Activated B cell treated with CpG ODN at 0.5 μM for 24 hours (primary cell): ENCODE measurements around the gene TMEM165. TPM values are rescaled to one million over a fixed set of nuclear protein-coding genes. Genes with fewer than 3 reads are reported as not detected.

Experiments
- ATAC-seq: fragments of 200-7000 bp; cut with Tn5 transposase; one replicate; pipeline ENCODE4 v1.10.0; 2021; ENCODE audit warnings: low read depth, mild to moderate bottlenecking, moderate library complexity
- CTCF ChIA-PET: fragments of 350-600 bp; sonication (Branson Sonifier 250); formaldehyde crosslinking; loops from one replicate; lab custom pipeline; 2021; ENCODE audit warnings: antibody characterized with exemption; lab: Charles Lee
- POLR2A ChIA-PET: fragments of 350-600 bp; sonication (Branson Sonifier 250); formaldehyde crosslinking; loops from one replicate; lab custom pipeline; 2021; ENCODE audit warnings: antibody characterized with exemption; lab: Charles Lee
- DNase-seq: peaks from one replicate; pipeline ENCODE4 v3.0.0; 2022
- H3K27ac Mint-ChIP-seq: one replicate; pipeline ENCODE4 v1.8.0; 2020; ENCODE audit warnings: mixed read lengths
- H3K27me3 Mint-ChIP-seq: one replicate; pipeline ENCODE4 v1.8.0; 2021; ENCODE audit warnings: mixed read lengths
- H3K36me3 Mint-ChIP-seq: one replicate; pipeline ENCODE4 v1.8.0; 2021; ENCODE audit warnings: low read depth, mixed read lengths
- H3K4me1 Mint-ChIP-seq: one replicate; pipeline ENCODE4 v1.8.0; 2021; ENCODE audit warnings: mixed read lengths
- H3K4me3 Mint-ChIP-seq: one replicate; pipeline ENCODE4 v1.8.0; 2020; ENCODE audit warnings: mild to moderate bottlenecking, mixed read lengths
- H3K9me3 Mint-ChIP-seq: one replicate; pipeline ENCODE4 v1.8.0; 2020; ENCODE audit warnings: mixed read lengths
- CTCF ChIP-seq: fragments of 200-600 bp; IDR thresholded peaks from one replicate; pipeline ENCODE4 v1.8.0; 2022; ENCODE audit warnings: antibody characterized with exemption, mild to moderate bottlenecking
- intact Hi-C: fragments of 100-400 bp; cut with micrococcal nuclease; formaldehyde crosslinking; loops from one replicate; pipeline ENCODE4 v1.15.1; 2024
- total RNA-seq: library from RNA; stranded (reverse); gene quantifications from 2 replicates; pipeline ENCODE4 v1.2.3, GENCODE V29; 2022

The TMEM165 gene
- total RNA-seq, 1 donor from 2014 or later = 90.2 TPM

- no peaks in the 10 kb centered on the region for H3K4me1 Mint-ChIP-seq
- POLR2A ChIA-PET = no interaction called here
Measured at GRCh38 chr4:55446578-55446922, 50.8 kb downstream of the TMEM165 start.

GRCh38 chr4:55447108-55447708 lies 51.5 kb downstream of the TMEM165 start:
- no peak for DNase-seq
- no peak for TF ChIP-seq CTCF
- Mint-ChIP-seq H3K4me1 (no peaks in the 10 kb centered on the region), H3K27me3 (no peaks in the 10 kb centered on the region), H3K4me3 (no peak overlapping the region), H3K36me3 (peaks cover 57% of the 10 kb centered on the region), H3K27ac (no peak overlapping the region), H3K9me3 (no peaks in the 10 kb centered on the region)
- intact Hi-C loops = loop anchor here (10.0 kb wide), 1 partner anchor 188 kb away; the partner anchor contains the start of gene NMU
- ChIA-PET POLR2A (no interaction called here), CTCF (no interaction called here)
- no peak for ATAC-seq

More at GRCh38 chr4:55446578-55446922, 50.8 kb downstream of the TMEM165 start:
- TF ChIP-seq CTCF = no peak
- H3K36me3 Mint-ChIP-seq = peaks cover 54% of the 10 kb centered on the region
- DNase-seq (no peak), ATAC-seq (no peak)
- no peaks in the 10 kb centered on the region for H3K27me3 Mint-ChIP-seq
- CTCF ChIA-PET = no interaction called here
- no peaks in the 10 kb centered on the region for H3K9me3 Mint-ChIP-seq
- intact Hi-C loops = loop anchor here (10.0 kb wide), 1 partner anchor 188 kb away; the partner anchor contains the start of gene NMU
- H3K27ac Mint-ChIP-seq = no peak overlapping the region
- no peak overlapping the region for H3K4me3 Mint-ChIP-seq

GRCh38 chr4:55447831-55448230 lies 52.1 kb downstream of the TMEM165 start:
- intact Hi-C loops = loop anchor here (10.0 kb wide), 1 partner anchor 187 kb away; the partner anchor contains the start of gene NMU

GRCh38 chr4:55450566-55450965 lies 54.8 kb downstream of the TMEM165 start:
- Mint-ChIP-seq H3K4me3 (no peak overlapping the region), H3K9me3 (no peaks in the 10 kb centered on the region), H3K36me3 (peaks cover 61% of the 10 kb centered on the region), H3K27me3 (no peaks in the 10 kb centered on the region), H3K4me1 (no peaks in the 10 kb centered on the region), H3K27ac (no peak overlapping the region)
- ChIA-PET POLR2A (interaction anchor here (0.7 kb wide), 1 partner anchor 12 kb away, joined by 5 read pairs; no protein-coding TSS in a partner anchor), CTCF (no interaction called here)
- intact Hi-C loops = no loop called here
- ATAC-seq (no peak), DNase-seq (no peak)
- no peak for TF ChIP-seq CTCF

More at GRCh38 chr4:55447831-55448230, 52.1 kb downstream of the TMEM165 start:
- ChIA-PET CTCF (no interaction called here), POLR2A (no interaction called here)
- no peak overlapping the region for H3K27ac Mint-ChIP-seq
- no peak for TF ChIP-seq CTCF
- H3K4me1 Mint-ChIP-seq = no peaks in the 10 kb centered on the region
- peaks cover 54% of the 10 kb centered on the region for H3K36me3 Mint-ChIP-seq
- H3K4me3 Mint-ChIP-seq = no peak overlapping the region
- ATAC-seq (no peak), DNase-seq (no peak)
- H3K9me3 Mint-ChIP-seq = no peaks in the 10 kb centered on the region
- no peaks in the 10 kb centered on the region for H3K27me3 Mint-ChIP-seq

GRCh38 chr4:55458164-55458563 lies 62.4 kb downstream of the TMEM165 start:
- ATAC-seq (no peak), DNase-seq (no peak)
- CTCF ChIA-PET = no interaction called here
- no peak for TF ChIP-seq CTCF
- H3K36me3 Mint-ChIP-seq = peaks cover 22% of the 10 kb centered on the region
- no peak overlapping the region for H3K4me3 Mint-ChIP-seq
- no peak overlapping the region for H3K27ac Mint-ChIP-seq
- intact Hi-C loops = no loop called here
- H3K4me1 Mint-ChIP-seq = no peaks in the 10 kb centered on the region
- POLR2A ChIA-PET = no interaction called here
- H3K9me3 Mint-ChIP-seq = no peaks in the 10 kb centered on the region
- H3K27me3 Mint-ChIP-seq = no peaks in the 10 kb centered on the region
